SH-SY5Y (cell line): ENCODE data around the gene TSPEAR.

Experiments used
- GATA2 ChIP-seq: IDR thresholded peaks from 2 replicates; pipeline ENCODE4 v1.6.1; 2011; ENCODE audit warnings: mild to moderate bottlenecking, low read depth, low read length
- GATA3 ChIP-seq: IDR thresholded peaks from 2 replicates; pipeline ENCODE4 v1.6.1; 2011; ENCODE audit warnings: low read depth, mild to moderate bottlenecking, low read length, moderate library complexity

Gene TSPEAR

GRCh38 chr21:44677881-44678280 lies 33.5 kb downstream of the TSPEAR start:
- no peak for TF ChIP-seq GATA3
- no peak for TF ChIP-seq GATA2

- no peak for TF ChIP-seq GATA3
- no peak for TF ChIP-seq GATA2
Measured at GRCh38 chr21:44671911-44672310, 39.5 kb downstream of the TSPEAR start.

GRCh38 chr21:44670642-44671432 lies 40.5 kb downstream of the TSPEAR start:
- TF ChIP-seq GATA2 (no peak), GATA3 (no peak)

- TF ChIP-seq GATA2 (no peak), GATA3 (no peak)
Measured at GRCh38 chr21:44667612-44668011, 43.8 kb downstream of the TSPEAR start.

GRCh38 chr21:44666401-44667320 lies 44.7 kb downstream of the TSPEAR start, which contains the start of gene KRTAP12-2:
Gene KRTAP12-2 (minus strand): TSS chr21:44666927. CDS start chr21:44666886, 41 bp downstream.
- TF ChIP-seq GATA2 = no peak
- no peak for TF ChIP-seq GATA3

- TF ChIP-seq GATA2 (no peak), GATA3 (no peak)
Measured at GRCh38 chr21:44664691-44665090, 46.7 kb downstream of the TSPEAR start.

GRCh38 chr21:44658913-44659595 lies 52.3 kb downstream of the TSPEAR start:
- TF ChIP-seq GATA3 = no peak
- no peak for TF ChIP-seq GATA2

- TF ChIP-seq GATA2 (no peak), GATA3 (no peak)
Measured at GRCh38 chr21:44658541-44658910, 52.8 kb downstream of the TSPEAR start.

GRCh38 chr21:44657635-44658540 lies 53.5 kb downstream of the TSPEAR start, which contains the start of gene KRTAP12-3:
Gene KRTAP12-3 (plus strand): TSS chr21:44657932. CDS start chr21:44657980, 48 bp downstream.
- no peak for TF ChIP-seq GATA3

- TF ChIP-seq GATA2 (no peak), GATA3 (no peak)
Measured at GRCh38 chr21:44656868-44657267, 54.5 kb downstream of the TSPEAR start.

GRCh38 chr21:44654576-44655175 lies 56.7 kb downstream of the TSPEAR start, which contains the start of gene KRTAP12-4:
Gene KRTAP12-4 (minus strand): TSS chr21:44654659. CDS start chr21:44654614, 45 bp downstream.
- TF ChIP-seq GATA2 (no peak), GATA3 (no peak)
